Nucleus accumbens (tissue), 56 donors: Measurements from ENCODE around the gene ERAP2.
"Not testable (repeated sequence)": the region's sequence is repeated elsewhere in the genome, so short reads cannot be mapped to it uniquely, and the experiment has no call there.

Source experiments
- DNase-seq, 56 donors: peaks; one replicate each; lab custom pipeline; 2025; lab: John Stamatoyannopoulos, UW

Gene ERAP2

DNA sequence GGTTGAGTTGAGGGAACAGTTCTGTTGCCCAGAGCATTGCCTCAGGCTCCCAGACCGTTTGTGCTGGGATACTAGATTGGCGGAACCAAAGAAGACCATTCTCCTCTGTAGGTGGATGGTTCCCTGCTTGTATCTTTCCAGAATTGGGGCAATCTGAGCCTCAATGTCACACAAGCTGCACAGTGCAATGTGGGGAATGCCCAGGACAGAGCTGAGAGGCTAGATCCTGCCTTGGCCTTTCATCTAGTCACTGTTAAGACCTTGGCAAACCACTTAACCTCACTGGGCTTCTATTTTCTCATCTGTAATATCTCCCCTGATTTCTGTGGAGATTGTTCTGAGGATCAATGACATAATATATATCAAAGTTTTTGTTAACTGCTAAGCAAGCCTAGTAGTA is 16.9 kb upstream of the ERAP2 start:
- no peak for DNase-seq

GRCh38 chr5:96861076-96861475 is 15.2 kb upstream of the ERAP2 start:
- DNase-seq: no peak

DNA sequence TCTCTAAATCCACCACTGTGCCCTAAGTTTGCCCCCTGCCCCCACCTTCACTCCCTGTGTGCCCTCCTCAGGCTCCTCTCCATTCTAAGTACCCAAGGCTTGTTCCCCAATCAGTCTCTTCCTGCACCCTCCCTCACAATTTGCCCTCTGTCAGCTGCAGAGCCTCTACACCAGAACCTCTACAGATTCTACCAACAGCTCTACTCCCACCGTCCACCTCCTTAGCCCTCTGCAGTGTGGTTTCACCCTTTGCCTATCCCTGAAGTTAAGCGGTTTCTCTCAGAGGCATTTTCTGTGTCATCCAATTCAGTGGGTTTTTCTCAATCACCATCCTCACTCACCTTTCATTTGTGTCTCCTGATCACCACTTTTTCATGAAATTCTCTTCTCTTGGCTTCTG is 13.2 kb upstream of the ERAP2 start:
- no peak for DNase-seq

DNA sequence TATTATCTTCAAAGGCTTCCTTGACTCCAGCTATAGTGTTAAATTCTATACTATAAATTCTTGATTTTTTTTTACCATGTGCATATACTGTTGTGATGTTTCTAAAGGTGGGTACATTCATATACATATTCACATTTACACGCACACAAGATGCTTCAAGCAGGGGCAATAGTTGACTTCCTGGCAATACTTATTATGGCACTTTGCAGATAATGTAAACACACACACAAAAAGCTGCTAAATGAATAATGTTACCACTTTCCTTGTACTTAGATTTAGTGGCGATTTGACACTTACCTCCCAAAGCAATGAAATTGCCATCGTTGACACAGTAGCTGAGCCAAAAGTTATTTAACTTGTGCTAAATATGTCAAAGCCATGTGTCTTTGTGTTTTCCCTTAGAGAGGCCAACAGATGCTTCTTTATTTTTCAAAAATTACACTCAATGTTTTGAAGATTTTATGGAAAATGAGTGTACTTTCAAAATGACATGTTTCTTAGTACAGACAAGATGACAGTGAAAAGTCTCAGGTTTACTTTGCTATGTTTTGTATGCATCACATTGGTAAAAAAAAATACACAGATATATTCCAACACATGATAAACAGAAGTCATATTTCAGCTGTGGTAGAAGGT is 12.2 kb upstream of the ERAP2 start:
- DNase-seq: no peak

DNA sequence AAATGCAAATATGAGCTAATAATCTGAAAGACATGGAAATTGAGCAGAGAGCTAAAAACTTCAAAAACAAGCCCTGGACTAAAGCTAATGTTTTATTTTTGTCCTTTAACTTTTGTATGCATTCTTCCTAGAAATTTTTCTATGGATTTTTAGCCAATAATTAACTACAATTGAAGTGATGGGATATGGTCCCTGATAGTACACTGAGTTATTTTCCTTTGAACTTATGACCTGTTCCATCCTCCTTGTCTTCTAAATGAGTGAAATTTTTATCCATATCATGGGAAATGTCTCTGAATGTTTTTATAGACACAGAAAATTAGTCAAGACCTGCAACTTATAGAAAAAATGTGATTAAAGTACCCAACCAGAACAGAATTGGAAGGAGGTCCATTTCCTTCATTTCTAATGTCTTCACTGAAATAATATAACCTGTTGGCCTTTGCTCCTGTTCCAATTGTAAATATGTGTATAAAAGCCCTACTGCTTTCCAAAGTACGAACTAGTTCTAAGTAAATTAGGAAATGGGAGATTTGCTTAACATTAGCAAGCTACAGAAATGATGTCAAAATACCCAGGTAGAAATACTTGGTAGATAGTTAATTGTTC is 11.3 kb upstream of the ERAP2 start:
- DNase-seq: no peak

- DNase-seq: peak in 8 of 56 donors; percentile 5 to 38 (median 16)
These were observed 7.5 kb upstream of the ERAP2 start for GRCh38 chr5:96868603-96869371.

DNA sequence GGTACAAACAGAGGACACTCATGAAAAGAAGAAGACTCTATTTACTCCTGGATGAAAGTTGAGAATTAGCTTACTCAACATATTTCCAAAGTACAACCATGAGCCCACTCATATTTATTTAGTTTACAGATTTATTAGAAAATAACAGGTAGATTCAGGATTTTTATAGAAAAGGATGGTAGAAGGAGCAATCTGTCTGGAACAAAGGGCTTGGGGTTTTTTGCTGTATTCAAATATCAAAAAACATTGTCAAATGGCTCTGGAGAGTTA is 7.0 kb upstream of the ERAP2 start:
- no peak for DNase-seq

GRCh38 chr5:96870094-96871026 is 5.9 kb upstream of the ERAP2 start:
- DNase-seq: no peak

GRCh38 chr5:96871027-96871399 is 5.3 kb upstream of the ERAP2 start:
- DNase-seq: peak in 1 of 56 donors; percentile 6

GRCh38 chr5:96871686-96872085 is 4.6 kb upstream of the ERAP2 start:
- DNase-seq: no peak

DNA sequence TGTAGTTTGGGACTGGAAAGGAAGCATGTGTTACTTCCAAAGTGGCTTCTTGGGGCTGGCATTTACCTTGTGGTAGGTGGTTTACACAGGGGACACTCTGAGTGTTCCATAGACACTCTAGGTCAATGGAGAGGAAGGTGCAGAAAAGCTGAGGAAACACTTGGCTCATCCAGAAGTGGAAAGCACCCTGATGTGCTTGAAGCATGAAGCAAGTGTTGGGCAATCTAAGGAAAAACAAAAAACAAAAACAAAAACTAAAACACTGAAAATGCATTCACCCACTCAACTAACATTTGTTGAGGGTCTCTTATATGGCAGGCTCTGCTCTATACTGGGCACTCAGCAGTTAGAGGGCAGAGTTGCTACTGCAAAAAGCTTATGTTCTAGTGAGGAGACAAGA is 2.9 kb upstream of the ERAP2 start:
- DNase-seq: no peak

DNA sequence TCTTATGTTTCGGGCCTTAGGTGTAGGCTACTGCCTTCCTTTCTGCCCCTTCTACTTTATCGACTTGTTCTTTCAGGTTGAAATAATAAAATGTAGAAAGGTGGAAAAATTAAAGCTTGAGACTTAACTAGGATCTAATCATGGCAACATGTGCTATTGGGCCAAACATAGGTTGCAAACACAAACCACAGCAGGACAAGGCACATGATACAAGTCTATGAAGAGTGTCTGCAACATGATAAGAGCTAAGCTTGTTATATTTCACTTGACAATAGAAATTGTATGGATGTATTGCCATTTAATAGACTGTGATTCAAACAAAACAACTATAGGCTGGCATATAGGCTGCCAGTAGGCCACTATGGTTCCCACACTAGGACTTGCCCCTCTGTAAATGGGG is 1.7 kb upstream of the ERAP2 start:
- DNase-seq: no peak

- DNase-seq: peak in 1 of 56 donors; percentile 27
These were observed 459 bp upstream of the ERAP2 start for GRCh38 chr5:96875791-96876291.

GRCh38 chr5:96876977-96877469 is 723 bp downstream of the ERAP2 start:
- not testable (repeated sequence) for DNase-seq

- no peak for DNase-seq
These were observed 3.4 kb downstream of the ERAP2 start for GRCh38 chr5:96879665-96880064.

DNA sequence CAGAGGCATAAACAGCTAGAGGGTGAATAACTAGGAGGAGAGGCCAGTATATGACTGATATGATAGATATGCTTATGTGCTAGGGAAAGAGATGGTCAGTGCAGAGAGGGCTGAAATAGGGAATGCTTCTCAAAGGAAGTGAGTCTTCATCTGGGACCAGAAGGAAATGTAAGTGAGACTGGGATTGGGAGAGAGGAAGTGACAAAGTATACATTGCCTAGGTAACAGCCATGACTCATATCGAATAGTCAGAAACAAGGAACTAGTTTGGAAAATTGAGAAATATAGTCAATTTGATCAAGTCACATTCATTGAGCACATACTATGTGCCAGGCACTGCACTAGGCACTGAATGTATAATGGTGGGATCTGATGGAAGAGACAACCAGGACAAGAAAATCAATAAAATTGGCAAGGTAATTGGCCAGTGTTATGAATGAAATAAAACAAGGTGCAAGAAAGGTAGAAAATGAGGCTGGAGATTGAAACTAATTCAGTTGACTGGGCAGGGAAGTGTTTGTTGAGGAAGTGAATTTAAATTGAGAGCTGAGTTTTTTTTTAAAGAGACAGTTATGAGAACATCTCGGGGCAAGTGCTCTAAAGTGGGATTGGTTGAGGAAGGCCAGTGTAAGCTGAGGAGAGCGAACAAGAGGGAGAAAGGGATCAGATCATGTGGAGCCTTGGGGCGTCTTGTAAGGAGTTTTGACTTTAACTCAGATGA is 4.3 kb downstream of the ERAP2 start:
- DNase-seq: no peak

- no peak for DNase-seq
These were observed 5.3 kb downstream of the ERAP2 start for GRCh38 chr5:96881511-96882115.

GRCh38 chr5:96883871-96884270 is 7.6 kb downstream of the ERAP2 start:
- DNase-seq: no peak

GRCh38 chr5:96884995-96885394 is 8.7 kb downstream of the ERAP2 start:
- no peak for DNase-seq
